Stimulated activated CD8-positive, alpha-beta memory T cell treated with anti-CD3 and anti-CD28 coated beads, Interleukin-15, amount 100 ng/mL, for 4 hours (primary cell): ENCODE measurements around the gene MUSTN1.

Source experiments
- DNase-seq, 2 donors: peaks; one replicate each; pipeline ENCODE4 v3.0.0-alpha.2; 2020; ENCODE audit warnings: low read depth in 2 of 2

Gene MUSTN1

DNA sequence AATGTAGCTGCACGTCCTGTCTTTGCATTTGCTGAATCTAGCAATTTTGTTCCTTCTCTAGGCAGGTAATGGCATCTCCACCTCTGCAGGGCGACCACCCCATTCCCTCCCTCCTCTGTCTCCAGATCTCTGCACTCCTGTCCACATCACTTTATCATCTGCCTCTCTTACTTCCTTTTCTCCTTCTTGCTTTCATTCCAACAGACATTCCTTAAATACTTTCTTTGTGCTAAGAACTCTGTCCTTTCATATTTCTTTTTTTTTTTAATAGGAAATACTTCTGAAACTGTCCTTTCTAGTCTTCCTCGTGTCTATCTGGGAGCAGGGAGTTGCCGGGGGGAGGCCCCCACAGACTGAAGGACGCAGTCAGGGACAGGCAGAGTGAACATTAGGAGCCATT, 33.0 kb downstream of the MUSTN1 start:
- no peak for DNase-seq

DNA sequence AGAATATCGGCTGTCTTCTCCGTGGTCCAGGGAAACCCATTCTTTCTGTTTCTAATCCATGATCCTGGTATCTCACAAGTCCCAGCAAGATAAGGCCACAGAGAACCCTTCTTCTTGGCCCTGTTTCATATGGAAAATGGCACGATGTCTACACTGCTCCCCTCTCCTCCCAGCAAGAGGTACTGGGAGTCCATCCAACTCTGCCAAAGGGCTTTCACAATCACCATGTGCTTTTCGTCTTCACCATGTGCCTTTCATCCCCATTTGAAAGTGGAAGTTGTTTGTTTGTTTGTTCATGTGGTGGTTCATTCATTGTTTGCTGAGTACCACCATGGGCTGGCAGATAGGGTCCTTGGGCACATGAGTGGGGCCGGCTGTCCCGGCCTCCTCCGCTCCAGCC, 34.7 kb downstream of the MUSTN1 start:
- DNase-seq, result no peak

DNA sequence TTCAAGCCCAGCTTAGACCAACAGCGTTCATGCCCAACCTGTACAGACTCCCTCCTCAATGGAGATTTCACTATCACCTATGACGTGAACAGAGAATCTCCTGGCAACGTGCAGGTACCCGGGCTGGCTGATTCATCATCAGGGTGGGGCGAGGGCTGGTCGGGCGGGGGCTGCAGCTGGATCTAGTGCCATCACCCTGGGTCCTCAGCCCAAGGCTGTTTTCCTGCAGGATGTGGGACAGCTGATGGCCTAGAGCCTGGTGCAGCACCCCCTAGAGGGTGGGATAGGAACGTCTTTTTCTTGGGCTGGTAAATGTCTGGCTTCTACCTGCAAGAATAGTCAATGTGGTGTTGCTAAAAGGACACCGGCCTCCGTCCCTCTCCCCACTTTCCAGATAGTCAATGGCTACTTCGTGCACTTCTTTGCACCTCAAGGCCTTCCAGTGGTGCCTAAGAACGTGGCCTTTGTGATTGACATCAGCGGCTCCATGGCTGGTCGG, 35.8 kb downstream of the MUSTN1 start:
- no peak for DNase-seq

DNA sequence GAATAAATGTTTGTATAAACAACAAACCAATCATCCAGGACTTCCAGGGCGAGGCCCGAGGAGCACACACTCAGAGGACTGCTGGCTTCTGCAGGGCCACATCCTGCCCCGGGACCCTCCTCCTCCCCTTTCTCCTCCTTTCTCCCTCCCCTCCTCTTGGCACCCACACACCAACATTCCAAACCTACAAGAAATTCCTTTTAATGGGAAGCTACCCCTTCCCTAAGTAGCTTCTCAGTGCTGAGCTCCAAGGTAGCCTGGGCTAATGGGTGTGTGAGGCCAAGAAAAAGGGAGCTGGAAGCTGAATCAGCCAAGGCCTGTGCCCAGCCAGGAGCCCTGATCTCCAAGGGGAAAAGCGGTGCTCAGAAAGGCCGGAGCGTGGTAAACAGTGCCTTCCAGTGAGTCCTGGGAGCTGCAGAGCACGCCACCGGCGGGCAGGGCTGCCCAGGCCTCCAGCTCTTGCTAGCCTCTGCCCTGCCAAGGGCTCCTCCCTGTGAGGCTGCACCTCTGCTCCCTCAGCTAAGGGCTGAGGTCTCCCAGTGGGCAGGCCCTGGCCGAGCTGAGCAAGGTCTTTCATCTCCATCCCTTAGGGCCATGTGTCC, 36.3 kb downstream of the MUSTN1 start:
- DNase-seq, result no peak

DNA sequence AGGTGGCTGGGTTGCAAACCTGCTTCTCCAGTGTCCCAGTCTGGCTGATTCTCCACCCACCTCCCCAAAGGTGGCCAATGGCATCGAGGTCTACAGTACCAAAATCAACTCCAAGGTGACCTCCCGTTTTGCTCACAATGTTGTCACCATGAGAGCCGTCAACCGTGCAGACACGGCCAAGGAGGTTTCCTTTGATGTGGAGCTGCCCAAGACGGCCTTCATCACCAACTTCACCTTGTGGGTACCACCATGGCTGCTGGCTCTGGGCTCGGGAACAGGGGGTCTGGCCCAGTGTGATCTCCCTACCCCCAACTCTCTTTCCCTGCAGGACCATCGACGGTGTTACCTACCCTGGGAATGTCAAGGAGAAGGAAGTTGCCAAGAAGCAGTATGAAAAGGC, 38.4 kb downstream of the MUSTN1 start:
- no peak for DNase-seq

DNA sequence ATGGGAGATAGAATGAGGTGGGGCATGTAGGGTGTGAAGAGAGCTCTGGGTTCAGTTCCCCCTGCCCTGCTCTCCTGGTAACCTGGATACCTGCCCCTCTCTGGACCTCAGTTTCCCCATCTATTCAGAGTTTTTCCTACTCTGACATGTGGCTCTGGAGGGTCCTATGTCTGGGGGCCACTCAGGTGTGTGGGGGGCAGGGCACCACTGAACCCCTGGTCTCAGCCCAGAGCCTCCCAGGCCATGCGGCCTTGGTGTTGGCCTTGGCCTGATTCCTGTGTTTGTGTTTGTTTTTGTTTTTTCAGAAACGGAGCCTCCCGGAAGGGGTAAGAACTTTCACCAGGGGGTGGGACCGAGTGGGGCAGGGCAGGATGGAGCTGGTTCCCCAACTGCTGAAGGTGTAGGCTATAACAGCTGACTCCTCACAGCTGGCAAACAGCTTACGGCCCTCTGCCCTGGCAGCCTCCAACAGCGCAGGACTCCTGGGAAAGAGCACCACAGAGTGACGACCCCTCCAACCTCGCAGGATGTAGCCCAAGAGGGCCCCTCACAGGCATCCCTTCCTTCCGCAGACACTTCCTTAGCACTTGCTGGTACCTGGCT, 39.4 kb downstream of the MUSTN1 start:
- DNase-seq, result no peak

DNA sequence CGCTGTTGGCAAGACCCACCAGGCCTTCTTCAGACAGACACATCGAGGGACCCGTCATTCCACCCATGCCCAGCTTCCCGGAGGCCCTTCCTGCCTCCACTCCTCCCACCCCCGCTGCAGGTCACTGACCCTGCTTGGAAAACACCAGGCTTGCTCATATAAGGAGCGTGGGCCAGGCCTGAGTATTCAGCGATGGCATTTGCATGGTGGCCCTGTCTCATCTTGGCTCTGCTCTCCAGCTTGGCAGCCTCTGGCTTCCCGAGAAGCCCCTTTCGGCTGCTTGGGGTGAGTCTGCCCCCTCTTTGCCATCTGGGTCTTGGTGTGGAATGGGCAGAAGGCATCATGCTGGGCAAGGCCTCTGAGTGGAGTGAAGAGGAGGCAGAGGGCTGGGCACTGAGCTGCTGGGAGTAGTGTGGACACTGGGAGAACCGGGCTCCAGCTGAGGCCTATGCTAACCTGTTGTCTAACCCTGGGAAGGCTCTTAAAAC, 40.2 kb downstream of the MUSTN1 start, which contains the start of gene ITIH3:
ITIH3 (plus strand) TSS at position 185 of the 488 bp plus-strand sequence; CDS start at position 193, 8 bp downstream.
- no peak for DNase-seq

DNA sequence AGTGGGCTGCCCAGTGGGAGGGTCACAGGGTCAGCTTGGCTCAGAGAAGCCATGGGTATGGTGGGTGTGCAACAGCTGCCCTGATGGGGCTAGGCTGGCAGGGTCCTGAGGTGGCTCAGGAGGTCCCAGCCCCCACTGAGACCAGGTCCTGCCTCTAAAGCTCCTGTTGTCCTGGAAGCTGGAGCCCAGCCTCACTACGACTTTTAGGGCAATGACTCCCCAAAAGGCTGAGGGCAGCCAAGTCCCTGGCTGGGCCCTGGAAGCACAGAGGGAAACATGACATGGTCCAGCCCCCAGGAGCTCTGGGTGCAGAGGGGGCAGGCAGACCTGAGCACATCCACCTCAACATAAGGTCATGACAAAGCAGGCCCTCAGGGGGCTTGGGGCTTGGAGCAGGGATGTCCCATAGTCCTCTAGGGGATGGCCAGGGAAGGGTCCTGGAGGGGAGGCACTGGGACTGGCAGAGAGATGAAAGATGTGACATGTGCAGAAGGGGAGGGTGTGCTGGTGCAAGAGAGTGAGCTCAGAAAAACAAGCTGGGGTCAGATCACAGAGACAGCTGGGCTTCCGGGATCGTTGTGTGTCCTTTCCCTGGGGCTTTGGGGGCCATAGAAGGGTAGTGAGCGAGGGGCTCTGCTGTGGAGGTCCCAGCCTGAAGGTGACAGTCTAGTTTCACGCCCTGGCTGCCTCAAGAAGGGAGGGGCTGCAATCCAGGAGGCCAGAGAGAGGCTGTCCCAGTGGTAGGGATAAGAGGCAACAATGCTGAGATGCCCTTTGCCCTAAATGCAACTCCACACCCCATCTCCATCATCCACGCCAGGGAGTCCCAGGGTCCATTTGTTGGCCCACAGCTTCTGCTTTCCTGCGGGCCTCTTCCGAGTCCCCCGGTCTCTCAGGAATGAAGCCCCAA, 40.9 kb downstream of the MUSTN1 start:
- DNase-seq, result no peak

DNA sequence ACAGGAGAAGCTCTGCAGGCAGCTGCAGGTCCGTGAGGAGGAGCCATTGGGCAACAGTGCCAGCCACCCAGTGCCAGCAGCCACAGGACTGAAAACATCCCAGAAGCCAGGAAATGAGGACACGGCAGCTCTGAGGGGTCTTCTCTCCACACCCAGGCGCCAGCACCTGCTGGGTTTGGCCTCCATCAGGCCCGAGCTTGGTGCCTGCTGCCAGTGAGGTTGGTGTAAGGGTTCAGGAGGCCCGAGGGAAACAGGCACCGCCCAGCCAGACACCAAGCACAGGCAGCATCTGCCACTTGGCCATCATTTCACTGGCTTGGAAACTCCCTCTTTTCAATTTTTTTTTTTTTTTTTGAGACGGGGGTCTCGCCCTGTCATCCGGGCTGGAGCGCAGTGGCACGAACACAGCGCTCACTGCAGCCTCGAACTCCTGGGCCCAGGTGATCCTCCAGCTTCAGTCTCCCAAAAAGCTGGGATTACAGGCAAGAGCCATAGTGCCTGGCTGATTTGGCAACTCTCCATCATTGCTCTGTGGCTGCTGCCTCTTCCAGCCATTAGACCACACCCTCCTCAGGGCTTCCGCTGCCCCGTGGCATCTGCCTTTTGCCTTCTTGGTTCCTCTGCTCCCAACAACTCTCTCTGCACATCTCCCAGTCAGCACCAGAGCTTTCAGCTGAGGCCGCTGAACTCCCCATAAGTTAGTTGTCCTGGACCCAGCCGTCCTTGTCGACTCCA, 41.7 kb downstream of the MUSTN1 start:
- no peak for DNase-seq

DNA sequence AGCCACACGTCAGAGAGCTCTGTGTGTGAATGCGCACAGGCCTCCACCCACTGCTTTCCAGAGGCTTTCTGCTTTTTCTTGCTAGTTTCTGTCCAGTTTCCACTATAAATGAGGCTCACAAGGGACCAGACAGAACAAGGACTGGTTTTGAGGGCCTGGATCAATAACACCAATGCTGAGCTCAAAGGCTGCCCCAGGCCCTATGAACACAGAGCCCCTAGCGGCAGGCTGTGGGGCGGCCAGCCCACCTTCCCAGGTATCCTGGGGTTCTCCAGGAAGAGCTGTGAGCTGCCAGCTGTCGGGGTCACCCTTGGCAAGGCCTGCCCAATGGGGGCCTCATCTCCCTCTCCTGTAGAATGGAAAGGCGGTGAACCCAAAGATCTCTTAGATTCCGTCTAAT, 42.4 kb downstream of the MUSTN1 start:
- DNase-seq, result no peak

DNA sequence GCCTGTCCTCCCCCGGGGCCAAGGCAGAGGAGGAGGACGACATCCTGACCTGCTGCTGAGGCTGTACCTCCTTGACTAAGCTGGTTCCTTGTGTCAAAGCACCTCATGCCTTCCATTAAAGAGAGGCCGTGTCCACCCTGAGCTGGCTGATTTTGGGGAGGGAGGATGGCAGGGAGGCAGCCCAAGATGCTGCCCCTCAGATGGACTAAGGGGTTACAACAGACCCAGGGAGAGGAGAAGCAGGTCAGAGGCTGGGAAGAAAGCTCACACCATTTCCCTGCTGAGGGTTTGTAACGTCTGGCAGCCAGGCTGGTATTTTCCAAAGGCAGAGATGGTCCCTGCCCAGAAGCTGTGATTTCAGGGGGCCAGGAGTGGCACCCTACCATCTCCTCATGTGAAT, 42.9 kb downstream of the MUSTN1 start:
- no peak for DNase-seq

DNA sequence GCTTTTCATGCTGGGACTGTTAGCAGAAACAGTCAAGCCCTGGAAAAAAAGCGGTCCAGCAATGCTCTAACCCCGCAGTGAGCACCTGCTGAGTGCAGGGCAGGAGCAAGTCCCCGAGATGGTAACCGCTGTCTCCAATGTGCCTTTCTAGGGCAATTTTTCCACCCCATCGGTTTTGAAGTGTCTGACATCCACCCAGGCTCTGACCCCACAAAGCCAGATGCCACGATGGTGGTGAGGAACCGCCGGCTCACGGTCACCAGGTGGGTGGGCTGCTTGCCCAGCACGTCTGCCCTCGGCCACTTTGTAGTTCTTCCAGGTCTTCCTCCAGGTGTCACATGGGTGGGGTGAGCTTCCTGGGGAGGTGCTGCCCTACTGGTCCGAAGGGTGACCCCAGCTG, 43.5 kb downstream of the MUSTN1 start:
- DNase-seq, result no peak

DNA sequence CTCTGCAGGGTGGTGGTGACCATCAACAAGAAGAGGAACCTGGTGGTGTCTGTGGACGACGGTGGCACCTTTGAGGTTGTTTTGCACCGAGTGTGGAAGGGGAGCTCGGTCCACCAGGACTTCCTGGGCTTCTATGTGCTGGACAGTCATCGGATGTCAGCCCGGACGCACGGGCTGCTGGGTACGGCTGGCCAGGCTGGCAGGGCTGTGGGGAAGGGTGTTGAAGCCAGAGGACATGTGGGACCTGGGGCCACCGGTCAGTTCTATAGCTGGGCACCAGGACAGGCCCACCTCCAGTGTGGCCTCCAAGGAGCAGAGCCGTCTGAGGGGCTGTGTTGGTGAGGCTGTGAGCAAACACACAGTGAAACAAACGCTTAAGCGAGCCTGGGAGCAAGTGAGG, 44.1 kb downstream of the MUSTN1 start:
- no peak for DNase-seq

DNA sequence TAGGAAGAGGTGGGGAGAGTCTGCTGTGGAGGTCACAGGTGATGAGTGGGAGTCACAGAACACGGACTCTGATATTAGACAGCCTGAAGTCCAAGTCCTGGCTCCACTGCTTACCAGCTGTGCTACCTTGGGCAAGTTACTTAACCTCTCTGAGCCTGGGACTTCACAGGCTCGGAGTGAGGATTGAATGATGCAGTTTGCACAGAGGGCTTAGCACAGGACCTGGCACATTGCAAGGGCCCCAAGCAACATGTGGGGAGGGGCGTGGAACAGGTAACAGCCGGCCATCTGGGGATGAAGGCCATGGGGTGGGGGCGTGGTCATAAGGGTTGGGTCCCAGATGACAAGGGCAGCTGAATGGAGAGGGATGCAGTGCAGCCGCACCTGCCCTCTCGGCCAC, 44.5 kb downstream of the MUSTN1 start:
- no peak for DNase-seq

DNA sequence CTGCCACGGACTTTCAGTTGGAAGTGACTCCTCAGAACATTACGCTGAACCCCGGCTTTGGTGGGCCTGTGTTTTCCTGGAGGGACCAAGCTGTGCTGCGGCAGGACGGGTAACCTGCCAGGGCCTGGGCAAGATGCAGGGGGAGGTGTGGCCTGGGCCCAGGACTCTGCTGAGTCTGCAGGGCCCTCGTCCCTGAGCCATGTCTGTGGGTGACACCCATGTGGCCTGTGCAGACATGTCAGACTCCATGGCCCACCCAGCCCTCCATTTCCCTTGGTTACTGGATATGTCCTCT, 45.1 kb downstream of the MUSTN1 start:
- no peak for DNase-seq

DNA sequence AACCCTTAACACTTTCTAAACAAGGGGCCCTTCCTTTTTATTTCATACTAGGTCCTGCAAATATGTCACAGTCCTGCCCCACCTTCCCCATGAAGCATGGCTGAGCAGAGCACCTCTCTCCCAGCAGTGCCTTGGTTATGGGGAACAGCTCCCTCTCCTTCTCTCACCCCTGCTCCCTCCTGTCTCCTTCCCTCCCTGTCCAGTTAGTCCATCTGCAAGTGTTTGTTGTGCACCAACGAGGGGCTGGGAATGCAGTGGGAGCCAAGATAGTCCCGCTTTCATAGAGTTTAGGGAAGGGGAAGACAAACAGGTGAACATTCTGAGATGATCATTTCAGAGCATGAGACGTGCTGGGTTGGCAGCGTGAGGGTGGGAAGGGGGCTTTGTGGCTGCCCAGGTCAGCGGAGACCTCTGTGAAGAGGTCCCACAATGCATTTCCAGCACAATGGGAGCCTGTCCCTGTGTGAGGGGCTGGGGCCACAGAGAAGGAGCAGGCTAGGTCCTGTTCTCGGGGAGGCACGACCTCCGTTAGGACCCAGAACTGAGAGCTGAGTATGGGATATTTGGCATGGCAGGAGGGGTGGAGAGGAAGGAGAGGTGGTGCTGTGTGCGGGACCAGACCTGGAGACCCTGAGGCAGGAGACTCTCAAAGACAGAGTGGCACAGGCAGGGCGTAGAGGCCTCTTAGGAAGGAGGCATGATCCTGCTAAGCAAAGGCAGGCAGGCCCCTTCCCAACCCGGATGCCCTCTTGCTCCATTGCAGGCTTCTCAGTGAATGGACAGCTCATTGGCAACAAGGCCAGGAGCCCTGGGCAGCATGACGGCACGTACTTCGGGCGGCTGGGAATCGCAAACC, 45.7 kb downstream of the MUSTN1 start:
- DNase-seq, result no peak

DNA sequence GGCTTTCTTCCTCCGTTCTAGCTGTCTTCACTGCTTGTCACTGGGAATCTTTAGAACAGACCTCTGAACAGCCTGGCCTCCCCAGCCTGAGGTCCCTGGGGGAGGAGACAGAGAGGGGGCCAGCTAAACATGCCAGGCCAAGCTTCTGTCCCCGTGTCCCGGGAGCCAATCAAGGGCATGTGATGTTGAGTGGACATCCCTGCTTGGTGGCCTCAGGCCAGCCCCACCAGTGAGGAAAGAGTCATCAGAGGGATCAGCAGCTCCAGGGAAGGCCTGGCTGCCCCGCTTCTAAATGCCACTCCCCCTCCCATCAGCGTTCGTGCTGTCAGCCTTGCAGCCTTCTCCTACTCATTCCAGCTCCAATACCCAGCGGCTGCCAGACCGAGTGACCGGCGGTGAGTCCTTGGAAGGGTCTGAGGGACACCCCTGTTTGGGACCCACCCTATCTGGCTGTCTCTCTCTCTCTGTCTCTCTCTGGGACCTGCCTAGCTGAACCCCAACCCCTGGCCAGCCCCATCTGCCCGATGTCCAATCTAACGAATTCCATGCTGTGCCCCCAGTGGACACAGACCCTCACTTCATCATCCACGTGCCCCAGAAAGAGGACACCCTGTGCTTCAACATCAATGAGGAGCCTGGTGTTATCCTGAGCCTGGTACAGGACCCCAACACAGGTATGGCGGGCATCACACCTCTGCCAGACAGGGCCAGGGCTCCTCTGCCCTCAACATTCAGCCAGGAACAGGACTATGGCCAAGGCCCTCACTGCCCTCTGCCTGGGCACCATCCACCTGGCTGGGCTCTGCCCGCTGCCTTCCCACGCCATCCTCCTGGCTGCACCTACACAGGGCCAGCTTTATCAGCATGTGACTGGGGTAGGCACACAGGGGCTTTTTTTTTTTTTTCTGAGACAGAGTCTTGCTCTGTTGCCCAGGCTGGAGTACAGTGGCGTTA, 46.9 kb downstream of the MUSTN1 start:
- no peak for DNase-seq

DNA sequence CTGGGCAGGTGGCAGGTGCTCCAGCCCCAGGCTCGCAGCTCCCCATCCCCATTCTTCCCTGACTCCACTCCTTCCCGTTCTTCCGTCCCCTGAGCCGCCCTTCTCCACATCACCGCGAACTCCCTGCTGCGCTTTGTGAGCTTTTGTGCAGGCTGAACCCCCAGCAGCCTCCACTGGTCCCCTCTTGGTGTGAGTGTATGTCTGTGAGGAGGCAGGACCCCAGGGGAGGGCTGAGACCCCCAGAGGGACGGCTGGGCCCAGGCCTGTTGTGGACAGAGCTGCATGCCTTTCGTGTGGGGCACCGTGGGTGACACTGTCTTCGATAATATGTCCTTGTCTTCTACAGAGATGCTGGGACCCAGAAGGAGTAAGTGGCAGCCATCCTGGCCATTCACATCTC, 47.6 kb downstream of the MUSTN1 start:
- DNase-seq, result no peak

DNA sequence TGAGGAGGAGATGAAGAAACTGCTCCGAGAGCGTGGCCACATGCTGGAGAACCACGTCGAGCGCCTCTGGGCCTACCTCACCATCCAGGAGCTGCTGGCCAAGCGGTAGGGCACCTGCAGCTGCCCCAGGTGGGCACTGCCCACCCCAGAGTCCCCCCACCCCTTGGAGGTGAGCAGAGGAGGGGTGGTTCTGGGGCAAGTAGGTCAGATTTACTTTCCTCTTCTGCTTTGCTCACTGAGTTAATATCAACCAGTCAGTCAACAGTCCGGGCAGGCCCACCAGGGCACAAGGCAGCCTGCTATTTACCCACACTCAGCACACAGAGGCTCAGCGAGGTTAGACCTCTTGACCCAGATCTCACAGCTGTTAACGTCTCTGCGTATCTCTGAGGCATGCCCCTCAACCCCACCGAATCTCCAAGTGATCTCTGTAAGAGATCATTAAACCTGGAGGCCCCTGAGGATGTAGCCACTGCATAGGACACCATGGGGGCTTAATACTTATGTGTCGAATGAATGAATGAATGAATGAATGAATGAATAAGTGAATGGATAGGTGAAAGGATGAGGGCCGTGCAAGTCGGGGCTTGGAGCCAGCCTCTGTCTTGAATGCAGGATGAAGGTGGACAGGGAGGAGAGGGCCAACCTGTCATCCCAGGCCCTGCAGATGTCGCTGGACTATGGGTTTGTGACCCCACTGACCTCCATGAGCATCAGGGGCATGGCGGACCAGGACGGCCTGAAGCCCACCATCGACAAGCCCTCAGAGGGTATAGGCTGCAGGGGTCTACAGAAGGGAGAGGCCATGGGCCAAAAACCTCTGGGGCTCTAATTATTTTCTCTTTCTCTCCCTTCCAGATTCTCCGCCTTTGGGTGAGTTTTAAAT, 48.2 kb downstream of the MUSTN1 start:
- DNase-seq, result no peak
